ENCODE measurements around the gene CST2.

DNA sequence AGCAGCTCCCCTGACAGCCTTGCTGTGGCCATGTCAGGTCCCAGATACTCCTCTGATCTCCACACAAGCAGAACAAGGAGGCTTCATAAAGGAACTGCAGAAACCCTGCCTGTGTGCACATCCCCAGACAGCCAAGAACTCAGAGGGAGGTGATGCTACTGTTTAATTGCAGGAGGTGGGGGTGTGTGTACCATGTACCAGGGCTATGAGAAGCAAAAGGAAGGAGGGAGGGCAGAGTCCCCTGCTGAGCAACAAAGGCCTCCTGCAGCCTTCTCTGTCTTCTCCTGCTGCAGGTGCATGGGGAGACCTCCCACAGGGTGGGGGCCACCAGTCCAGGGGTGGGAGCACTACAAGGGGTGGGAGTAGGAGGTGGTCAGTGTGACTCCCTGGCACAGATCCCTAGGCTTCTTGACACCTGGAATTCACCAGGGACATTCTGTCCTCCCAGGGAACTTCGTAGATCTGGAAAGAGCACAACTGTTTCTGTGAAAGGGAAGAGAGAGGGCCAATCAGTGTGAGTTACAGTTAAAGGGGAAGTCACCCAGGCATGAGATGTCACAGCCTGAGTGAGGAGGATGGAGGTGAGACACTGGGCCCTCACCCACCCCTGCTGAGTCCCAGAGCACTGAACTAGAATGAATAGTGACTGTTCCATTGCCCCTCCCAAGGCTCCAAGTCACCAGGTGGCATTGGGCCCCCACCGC, 2.8 kb downstream of the CST2 start:
- TF ChIP-seq, protein P1, sequence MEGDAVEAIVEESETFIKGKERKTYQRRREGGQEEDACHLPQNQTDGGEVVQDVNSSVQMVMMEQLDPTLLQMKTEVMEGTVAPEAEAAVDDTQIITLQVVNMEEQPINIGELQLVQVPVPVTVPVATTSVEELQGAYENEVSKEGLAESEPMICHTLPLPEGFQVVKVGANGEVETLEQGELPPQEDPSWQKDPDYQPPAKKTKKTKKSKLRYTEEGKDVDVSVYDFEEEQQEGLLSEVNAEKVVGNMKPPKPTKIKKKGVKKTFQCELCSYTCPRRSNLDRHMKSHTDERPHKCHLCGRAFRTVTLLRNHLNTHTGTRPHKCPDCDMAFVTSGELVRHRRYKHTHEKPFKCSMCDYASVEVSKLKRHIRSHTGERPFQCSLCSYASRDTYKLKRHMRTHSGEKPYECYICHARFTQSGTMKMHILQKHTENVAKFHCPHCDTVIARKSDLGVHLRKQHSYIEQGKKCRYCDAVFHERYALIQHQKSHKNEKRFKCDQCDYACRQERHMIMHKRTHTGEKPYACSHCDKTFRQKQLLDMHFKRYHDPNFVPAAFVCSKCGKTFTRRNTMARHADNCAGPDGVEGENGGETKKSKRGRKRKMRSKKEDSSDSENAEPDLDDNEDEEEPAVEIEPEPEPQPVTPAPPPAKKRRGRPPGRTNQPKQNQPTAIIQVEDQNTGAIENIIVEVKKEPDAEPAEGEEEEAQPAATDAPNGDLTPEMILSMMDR (conservative IDR thresholded peaks at IDR 0.05 in 1 of 2, IDR thresholded peaks at IDR 0.05 in 1 of 2; ENCODE audit: extremely low read depth in 1 of 2, insufficient read depth in 1 of 2, low read depth in 1 of 2, low read length in 2 of 2), result no peak
- TF ChIP-seq EZH2 (IDR thresholded peaks at IDR 0.05; ENCODE audit: borderline replicate concordance, low read length), result no peak

All from mammary epithelial cell (primary cell).